G401 (cell line): ENCODE measurements around the gene HLF. TPM values are rescaled to one million over a fixed set of nuclear protein-coding genes. Genes with fewer than 3 reads are reported as not detected.

Experiments
- DNase-seq: peaks from one replicate; pipeline ENCODE4 v3.0.0-alpha.2; 2015; ENCODE audit warnings: low spot score
- in situ Hi-C: cut with HindIII; loops from 2 replicates; pipeline ENCODE4 v1.10.0; 2016; ENCODE audit warnings: low sequenced_read_pairs, mixed read lengths
- total RNA-seq: library from RNA; depleted of rRNA; stranded (reverse); fragments of >200 nt; shearing (Covaris generic); gene quantifications from 2 replicates; pipeline ENCODE4 v1.2.3, GENCODE V29; 2014; rRNA removed

HLF gene, protein sequence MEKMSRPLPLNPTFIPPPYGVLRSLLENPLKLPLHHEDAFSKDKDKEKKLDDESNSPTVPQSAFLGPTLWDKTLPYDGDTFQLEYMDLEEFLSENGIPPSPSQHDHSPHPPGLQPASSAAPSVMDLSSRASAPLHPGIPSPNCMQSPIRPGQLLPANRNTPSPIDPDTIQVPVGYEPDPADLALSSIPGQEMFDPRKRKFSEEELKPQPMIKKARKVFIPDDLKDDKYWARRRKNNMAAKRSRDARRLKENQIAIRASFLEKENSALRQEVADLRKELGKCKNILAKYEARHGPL
- total RNA-seq, result 0.12 and 0.95 TPM in 2 replicates

DNA sequence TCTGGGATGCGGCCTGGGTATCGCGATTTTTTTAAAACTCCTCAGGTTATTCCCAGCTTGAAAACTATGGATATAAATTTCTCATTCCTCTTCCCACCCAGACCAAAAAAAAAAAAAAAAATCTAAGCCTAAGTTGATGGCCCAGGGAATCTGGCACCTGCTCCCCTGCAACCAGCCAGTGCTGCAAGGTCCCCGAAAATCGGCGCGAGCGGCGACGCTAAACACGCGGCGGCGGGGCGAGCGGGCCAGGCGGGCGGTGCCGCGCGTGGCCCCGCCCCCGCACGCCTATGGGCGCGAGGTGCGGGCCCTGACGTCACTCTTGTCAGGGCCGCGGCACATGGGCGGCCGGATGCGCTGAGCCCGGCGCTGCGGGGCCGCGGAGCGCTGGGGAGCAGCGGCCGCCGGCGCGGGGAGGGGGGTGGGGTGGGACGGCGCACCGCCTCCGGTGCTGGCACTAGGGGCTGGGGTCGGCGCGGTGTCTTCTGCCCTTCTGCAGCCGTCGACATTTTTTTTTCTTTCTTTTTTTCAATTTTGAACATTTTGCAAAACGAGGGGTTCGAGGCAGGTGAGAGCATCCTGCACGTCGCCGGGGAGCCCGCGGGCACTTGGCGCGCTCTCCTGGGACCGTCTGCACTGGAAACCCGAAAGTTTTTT, at the start of gene HLF:
HLF (plus strand) TSS at position 316 of the 654 bp plus-strand sequence. CDS start 525 bp downstream, outside the sequence.
- in situ Hi-C loops, result no loop called here

DNA sequence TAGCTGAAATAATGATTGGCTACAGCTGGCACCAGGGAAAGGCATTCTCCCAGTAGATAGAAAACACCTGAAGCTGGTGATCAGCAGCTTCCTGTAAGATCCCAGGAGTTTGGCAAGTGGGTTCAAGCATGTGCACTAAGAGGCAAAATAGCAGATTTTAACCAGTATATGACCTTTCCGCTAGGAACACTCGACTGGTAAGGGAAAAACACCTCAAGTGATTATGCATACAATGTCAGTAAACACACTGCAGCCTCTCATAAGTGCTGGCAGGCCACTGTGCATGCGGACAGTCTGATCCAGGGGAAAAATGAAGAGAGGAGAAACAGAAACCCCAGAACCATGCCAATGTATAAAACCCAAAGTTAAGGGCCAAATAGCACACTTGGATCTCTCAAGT, 49.0 kb upstream of the HLF start:
- no peak for DNase-seq
- in situ Hi-C loops, result no loop called here

More for the DNA sequence above, at the start of gene HLF:
- DNase-seq, result peak; percentile 90

DNA sequence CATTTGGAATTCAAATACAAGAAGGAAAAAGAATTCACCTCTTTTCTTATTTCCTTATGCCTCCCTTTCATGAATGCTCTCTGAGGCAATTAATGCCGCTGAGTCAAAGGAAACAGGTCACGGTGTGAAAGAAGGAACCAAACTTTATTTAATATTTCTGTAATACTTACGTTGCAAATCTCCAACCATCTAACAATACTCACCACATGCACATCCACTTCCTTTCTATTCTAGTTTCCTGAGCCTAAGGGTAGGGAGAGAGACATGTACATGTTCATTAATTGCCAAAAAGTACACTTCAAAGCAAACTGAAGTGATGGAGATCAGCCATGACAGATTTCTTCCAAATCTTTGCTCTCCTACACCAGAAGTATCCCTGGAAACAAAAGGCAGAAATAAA, 47.9 kb upstream of the HLF start:
- in situ Hi-C loops, result no loop called here
- no peak for DNase-seq

DNA sequence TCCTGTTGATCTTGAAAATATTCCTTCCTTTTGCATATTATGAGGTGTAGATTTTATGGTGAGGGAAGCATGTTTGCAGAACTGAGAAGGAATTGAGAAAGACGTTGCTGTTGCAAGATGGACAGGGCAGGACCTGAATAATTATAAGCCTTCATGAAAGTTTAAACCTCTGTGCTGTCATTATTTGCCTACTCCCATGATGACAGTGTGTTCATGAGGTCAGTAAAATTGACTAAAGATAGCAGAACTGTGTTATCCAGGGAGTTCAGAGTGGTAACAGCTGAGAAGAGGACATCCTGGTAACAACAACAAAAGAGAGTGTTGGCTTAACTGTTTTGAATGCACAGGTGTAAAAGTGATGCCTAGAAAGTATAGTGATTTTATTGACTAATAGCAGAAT, 45.3 kb upstream of the HLF start:
- in situ Hi-C loops, result no loop called here
- no peak for DNase-seq

DNA sequence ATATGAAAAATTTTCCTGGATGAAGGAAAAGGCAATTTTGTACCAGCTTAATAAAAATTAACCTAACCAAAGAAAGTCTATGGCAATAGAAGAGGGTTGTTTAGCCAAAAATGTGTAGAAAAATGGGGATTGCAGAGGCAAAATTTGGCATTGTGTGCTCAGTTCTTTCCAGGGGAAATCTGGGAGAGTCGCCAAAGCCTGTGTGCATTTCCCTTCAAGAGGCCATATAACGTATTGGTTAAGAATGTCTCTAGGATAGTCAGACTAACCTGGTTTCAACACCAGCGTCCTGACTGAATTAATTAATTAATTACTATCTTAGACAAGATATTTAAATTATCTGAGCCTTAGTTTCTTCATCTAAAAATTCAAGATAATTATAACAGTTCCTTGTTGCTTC, 44.8 kb upstream of the HLF start:
- peak; percentile 72 for DNase-seq
- in situ Hi-C loops, result no loop called here

DNA sequence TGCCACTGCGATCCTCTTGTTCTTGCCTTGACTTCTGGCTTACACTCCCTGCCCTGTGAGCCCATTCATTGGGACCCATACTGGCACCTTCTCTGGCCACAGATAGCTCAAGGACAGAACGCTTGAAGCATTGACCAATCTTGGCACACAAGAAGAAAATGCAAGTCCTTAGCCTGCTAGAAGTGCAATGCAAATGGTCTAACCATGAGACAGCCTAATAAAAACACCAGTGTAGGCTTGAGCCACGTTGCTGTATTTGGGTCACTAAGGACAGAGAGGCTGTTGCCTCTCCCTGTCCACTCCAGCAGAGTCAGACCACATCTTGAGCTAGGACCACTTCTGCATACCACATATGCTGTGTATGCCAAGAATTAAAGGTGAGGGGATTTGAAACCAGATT, 41.2 kb upstream of the HLF start:
- no peak for DNase-seq
- in situ Hi-C loops, result no loop called here

DNA sequence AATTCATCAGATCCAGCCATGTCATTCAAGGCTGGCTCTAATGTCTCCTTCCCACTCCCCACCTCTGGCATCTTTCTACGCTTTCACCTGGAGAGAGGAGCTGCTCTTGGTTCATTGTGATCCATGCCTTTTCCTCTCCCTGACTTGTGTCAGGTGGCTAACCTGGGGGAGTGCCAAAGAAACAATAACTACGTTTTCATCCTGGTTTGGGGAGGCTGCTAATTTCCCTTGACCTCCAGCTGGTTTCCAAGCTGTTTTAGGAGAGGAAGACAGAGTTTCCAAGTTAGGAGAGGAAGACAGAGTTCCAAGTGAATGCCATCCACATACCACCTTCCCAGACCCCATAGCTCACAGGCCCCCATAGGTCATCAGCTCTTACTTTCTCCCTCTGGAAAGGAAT, 40.0 kb upstream of the HLF start:
- in situ Hi-C loops, result no loop called here
- peak; percentile 95 for DNase-seq

DNA sequence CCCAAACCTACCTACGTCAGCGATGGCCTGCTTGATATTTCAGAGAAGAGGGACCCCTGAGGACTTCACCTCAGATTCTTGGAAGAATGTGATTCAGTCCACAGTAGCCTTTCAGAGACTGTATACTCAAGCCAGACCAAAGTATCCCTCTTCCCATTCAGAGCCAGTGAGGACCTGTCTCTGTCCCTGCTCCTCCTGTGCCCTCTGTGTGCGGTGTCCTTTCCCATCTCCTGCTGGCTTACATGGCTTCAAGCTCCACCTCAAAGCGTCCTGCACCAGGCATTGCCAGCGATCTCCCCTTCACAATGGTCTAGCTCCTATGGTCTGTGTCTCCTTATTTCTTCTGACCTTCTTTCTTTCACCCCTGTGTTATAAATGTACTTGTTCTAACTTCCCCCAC, 39.5 kb upstream of the HLF start:
- in situ Hi-C loops, result no loop called here
- DNase-seq, result no peak

DNA sequence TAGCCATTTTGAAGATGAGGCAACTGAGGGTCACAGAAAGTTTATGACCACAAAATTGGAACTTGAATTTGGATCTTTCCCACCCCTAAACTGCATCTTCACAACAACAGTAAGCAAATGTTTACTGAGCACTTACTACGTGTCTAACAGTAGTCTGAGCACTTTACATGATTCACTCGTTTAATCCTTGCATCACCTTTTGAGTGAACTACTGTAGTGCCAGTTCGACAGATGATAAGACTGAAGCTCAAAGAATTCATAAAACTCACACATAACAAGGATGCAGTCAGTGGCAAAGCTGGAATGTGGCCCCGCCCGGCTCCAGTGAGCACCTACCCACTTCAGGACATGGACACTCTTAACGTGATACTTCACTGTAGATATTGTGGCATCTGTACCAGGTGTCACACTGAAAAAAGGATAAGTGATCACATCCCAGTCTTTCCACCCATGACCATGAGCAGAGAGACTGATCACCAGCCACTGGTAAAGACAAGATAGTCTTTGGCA, 36.0 kb upstream of the HLF start:
- in situ Hi-C loops, result no loop called here
- DNase-seq, result no peak

DNA sequence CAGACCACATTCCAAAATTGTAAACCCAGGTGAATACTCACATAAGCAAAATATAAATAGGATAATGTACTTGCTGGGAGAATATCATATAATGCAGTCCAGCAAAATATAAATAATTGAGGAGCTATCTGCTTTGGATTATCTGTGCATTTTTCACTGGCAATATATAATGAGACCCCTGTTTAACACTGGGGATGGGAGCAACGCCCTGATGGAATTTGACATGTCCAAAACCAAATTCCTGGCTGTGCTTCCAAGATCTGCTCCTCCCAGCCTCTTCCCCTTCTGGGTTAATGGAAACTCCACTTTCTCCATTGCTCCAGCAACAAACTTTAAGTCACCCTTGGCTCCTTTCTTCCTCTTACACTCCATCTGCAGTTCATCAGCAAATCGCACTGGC, 35.5 kb upstream of the HLF start:
- in situ Hi-C loops, result no loop called here
- DNase-seq, result no peak

DNA sequence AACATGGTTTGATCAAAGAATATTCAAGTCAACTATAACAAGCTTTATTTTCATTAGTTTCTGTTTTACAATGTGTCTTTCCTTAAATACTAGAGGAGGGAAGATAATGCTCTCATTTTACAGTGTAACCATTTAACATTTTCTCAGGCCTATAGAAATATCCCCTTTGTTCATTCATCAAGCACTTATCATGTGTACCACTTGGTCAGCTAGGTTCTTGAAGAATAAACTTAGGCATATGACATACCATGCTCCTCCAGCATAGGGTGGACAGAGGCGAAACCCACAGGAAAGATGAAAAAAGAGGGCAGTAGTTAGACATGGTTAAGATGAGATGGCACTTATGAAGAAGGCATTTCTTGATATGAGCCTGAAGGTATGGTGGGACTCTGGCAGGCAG, 34.0 kb upstream of the HLF start:
- in situ Hi-C loops, result no loop called here
- no peak for DNase-seq

DNA sequence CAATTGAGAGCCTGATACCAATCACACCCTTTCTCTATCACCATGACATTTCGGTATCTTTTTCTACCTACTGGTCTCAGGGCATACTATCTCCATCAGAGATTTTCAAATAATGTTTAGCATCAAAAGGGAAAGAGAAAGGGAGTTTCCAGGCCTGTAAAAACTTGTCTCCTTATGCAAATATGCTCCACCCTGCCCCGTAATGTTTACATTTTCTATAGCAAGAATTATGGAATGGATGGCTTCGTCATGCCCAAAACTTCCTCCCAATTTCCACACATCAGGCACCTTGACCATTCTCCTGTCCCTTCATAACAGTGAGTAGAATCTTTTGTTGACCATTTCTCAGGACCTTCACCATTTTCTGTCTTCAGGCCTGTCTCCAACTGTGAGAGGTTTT, 30.9 kb upstream of the HLF start:
- in situ Hi-C loops, result no loop called here
- DNase-seq, result no peak

DNA sequence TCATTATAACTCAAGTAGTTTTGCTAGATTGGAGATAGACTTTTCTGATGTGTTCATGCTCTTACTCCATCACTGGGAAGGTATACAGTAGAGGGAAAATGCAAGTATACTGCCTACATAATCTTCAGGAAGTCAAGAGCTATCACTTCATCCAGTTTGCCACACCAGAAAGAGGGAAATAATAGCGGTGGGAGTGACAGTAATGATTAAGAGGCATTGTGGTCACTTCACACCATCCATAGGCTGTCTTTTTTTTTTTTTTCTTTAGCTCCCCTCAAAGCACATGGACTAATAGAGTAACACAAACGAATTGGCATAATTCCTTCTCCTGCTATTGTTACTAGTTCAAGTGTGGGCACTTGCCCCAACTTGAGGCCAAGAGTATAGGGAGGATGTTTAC, 28.4 kb upstream of the HLF start:
- peak; percentile 13 for DNase-seq
- in situ Hi-C loops, result no loop called here

DNA sequence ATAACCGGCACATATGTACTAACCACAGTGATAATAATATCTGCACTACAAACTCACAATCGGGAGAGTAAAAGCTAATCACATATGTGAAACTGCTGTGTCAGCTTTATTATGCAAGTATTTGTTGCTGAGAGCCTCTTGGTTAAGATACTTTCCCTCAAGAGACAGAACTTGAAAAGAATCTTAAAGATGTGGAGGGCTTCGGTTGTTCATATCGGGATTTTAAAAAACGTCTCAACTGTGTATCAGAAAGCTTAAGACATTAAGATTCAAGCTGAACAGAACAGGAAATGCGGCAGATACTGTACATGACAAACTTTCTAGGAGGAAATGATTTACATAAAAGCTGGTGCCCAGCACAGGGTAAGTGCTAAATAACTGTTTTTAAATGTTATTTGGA, 27.5 kb upstream of the HLF start:
- in situ Hi-C loops, result no loop called here
- DNase-seq, result peak; percentile 49

DNA sequence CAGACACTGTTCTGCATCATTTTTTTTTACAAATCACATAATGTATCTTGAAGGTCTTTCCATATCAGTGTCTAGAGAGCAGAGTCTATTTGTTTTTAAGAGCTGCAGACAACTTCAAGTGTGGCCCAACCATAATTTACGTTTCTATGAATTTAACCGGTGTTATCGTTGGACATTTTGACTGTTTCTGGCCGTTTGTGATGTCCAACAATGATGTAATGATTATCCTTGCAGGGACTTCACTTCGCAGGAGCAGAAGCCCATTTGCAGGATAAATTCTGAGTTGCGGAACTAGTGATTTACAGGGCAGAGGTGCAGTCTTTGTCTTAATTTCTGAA, 26.9 kb upstream of the HLF start:
- DNase-seq, result no peak

DNA sequence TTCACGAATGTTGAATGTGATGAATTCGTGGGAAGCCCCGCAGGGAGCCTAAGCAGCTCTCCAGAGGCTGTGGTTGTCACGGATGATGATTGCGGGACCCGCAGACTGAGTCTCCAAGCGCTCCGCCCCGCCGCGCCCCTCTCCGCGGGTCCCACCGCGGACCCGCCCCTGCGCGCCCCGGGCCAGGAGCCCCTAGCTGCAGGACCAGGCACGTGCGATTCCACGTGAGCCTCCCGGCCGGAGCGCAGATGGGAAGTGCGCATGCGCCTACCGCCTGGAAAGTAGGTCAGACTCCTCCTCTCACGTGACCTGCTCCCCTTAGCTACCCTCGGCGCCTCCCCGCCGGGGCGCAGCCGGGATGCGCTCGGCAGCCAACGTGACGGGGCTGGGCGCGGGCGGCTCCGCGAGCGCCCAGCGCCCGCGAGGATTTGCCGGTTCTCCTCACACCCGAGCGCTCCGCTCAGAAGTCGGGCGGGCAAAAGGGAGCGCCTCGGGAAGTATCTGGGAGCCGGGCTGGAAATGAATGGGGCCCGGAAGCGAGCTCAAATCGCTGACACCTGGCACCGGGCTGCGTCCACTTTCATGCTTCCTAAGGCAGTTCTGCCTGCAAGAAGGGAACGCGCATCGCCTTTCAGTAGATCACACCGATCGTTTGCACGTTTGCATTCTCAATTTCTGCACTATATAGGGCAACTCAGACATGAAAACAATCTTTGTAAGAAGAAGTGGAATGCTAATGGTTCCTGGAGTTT, 26.4 kb upstream of the HLF start:
- in situ Hi-C loops, result no loop called here
- peak; percentile 95 for DNase-seq

More for the DNA sequence above, 26.9 kb upstream of the HLF start:
- in situ Hi-C loops, result no loop called here

DNA sequence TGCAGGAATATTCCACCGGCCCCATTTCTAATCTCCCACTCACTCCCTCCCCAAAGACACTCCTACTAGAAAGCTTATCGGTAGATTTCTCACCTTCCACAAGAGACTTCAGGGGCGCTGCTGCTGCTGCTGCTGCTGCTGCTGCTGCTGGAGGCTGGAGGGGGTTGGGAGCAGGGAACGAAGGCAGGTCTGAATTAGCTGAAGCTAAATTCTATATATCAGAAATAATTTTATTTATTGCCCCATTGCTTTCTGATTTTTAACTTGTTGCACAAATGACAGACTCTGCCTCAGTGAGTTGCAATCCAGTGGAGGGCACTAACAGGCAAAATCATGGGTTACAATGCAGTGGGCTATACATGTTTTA, 25.8 kb upstream of the HLF start:
- no peak for DNase-seq

DNA sequence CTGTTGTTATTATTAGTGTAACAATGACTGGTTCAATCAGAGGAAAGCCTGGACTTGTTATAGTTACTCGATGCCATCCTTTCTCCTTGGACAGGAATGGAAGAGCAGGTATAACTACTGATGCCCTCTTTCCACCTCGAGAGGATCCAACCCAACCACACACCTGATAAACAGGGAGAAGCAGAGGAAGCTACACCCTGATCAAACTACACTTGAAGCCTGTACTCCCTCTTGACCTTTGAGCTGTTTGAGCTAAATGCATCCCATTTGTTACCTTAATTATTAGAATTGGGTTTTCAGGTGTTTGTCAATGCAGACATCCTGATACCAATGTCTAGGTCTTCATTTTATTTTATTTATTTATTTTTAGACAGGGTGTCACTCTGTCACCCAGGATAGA, 23.7 kb upstream of the HLF start:
- in situ Hi-C loops, result no loop called here
- DNase-seq, result no peak

More for the DNA sequence above, 25.8 kb upstream of the HLF start:
- in situ Hi-C loops, result no loop called here

DNA sequence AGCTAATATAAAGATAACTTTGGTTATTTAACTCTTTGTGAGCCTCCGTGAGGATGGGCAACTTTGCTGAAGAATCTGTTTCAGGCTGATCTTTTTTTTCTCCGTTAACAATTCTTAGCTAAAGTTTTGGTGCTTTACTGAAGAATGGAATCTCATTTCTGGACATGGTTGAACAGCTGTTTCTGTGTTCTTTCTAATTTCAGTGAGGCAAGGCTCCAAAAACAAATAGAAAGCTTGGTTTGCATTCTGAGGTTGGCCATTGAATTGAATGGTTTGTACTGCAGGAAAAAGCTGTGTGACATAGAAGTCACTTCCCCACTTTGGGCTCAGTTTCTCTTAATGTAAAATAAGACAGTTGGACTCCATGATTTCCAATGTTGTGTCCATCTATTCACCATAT, 22.3 kb upstream of the HLF start:
- DNase-seq, result no peak
- in situ Hi-C loops, result no loop called here

DNA sequence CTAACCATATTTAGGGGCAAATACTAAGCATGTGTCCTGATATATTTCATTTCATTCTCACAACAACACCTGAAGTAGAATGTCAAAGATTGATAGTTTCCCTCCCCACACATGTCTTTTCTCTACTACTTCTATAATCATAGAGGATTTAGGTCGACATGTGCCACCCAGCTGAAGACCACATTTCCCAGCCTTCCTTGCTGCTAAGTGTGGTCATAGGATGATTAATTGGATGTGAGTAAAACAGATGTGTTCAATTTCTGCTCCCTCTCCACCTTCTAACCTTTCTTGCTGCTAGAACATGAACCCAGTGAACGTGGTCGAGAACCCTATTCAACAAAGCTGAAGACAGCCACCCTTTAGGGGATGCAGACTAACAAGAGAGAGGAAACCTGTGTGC, 18.8 kb upstream of the HLF start:
- no peak for DNase-seq
- in situ Hi-C loops, result no loop called here
